Activated CD8-positive, alpha-beta T cell treated with anti-CD3 and anti-CD28 coated beads, Interleukin-2, amount 10 ng/mL, durations not matched to agents 7 days and 5 days (primary cell): ENCODE measurements around the gene TRANK1. TPM values are rescaled to one million over a fixed set of nuclear protein-coding genes. Genes with fewer than 3 reads are reported as not detected.
A peak's percentile ranks its signal among the peaks of the same experiment; 100 is the strongest.

ENCODE experiments used
- ATAC-seq: fragments of 150-1000 bp; cut with Tn5 transposase; one replicate; pipeline ENCODE4 v1.10.0; 2021; ENCODE audit warnings: moderate library complexity
- CTCF ChIA-PET: fragments of 350-600 bp; sonication (Branson Sonifier 250); formaldehyde crosslinking; loops from one replicate; lab custom pipeline; 2021; ENCODE audit warnings: antibody characterized with exemption; lab: Charles Lee
- POLR2A ChIA-PET: fragments of 350-600 bp; sonication (Branson Sonifier 250); formaldehyde crosslinking; loops from one replicate; lab custom pipeline; 2021; ENCODE audit warnings: antibody characterized with exemption; lab: Charles Lee
- DNase-seq: peaks from one replicate; pipeline ENCODE4 v3.0.0-alpha.2; 2020
- H3K27ac Mint-ChIP-seq: one replicate; pipeline ENCODE4 v1.8.0; 2021; ENCODE audit warnings: mild to moderate bottlenecking, mixed read lengths
- H3K27me3 Mint-ChIP-seq: one replicate; pipeline ENCODE4 v1.8.0; 2021; ENCODE audit warnings: low read depth, mixed read lengths
- H3K36me3 Mint-ChIP-seq: one replicate; pipeline ENCODE4 v1.8.0; 2021; ENCODE audit warnings: low read depth, mixed read lengths
- H3K4me1 Mint-ChIP-seq: one replicate; pipeline ENCODE4 v1.8.0; 2021; ENCODE audit warnings: low read depth, mixed read lengths
- H3K4me3 Mint-ChIP-seq: one replicate; pipeline ENCODE4 v1.8.0; 2021; ENCODE audit warnings: mild to moderate bottlenecking, mixed read lengths
- H3K9me3 Mint-ChIP-seq: one replicate; pipeline ENCODE4 v1.8.0; 2022; ENCODE audit warnings: mixed read lengths; ENCODE audit not compliant: insufficient read depth
- total RNA-seq, 2 experiments: library from RNA; stranded (reverse); gene quantifications; one replicate each; pipeline ENCODE4 v1.2.3, GENCODE V29; 2021

Gene TRANK1
- 10 to 100 TPM; 49.3 to 52.3 TPM for total RNA-seq

GRCh38 chr3:36944641-36945270, at the start of gene TRANK1:
Gene TRANK1 (minus strand): TSS chr3:36945054. CDS start chr3:36944809, 245 bp downstream.
- DNase-seq (peak; percentile 85), ATAC-seq (peak; percentile 89)
- H3K27me3 Mint-ChIP-seq, result no peaks in the 10 kb centered on the region
- H3K36me3 Mint-ChIP-seq, result peaks cover 19% of the 10 kb centered on the region
- H3K27ac Mint-ChIP-seq, result peak within 1 kb of the TSS; percentile 75
- H3K4me1 Mint-ChIP-seq, result peaks cover 20% of the 10 kb centered on the region
- H3K4me3 Mint-ChIP-seq, result peak within 1 kb of the TSS; percentile 78
- POLR2A ChIA-PET, result interaction anchor here (0.6 to 2.7 kb wide), 8 partner anchors 14 to 68 kb away, joined by 3 to 21 read pairs (median 6); partner anchors contain the start of gene EPM2AIP1
- peaks cover 21% of the 10 kb centered on the region for H3K9me3 Mint-ChIP-seq
- CTCF ChIA-PET, result interaction anchor here (0.8 to 4.9 kb wide), 10 partner anchors 10 to 216 kb away, joined by 3 to 32 read pairs (median 4); no protein-coding TSS in a partner anchor

GRCh38 chr3:36993326-36994283, 48.8 kb upstream of the TRANK1 start, which contains the start of gene MLH1:
Gene MLH1 (plus strand): TSS chr3:36993518. CDS start chr3:36993548, 30 bp downstream.
- peaks cover 42% of the 10 kb centered on the region for H3K4me1 Mint-ChIP-seq
- no peaks in the 10 kb centered on the region for H3K9me3 Mint-ChIP-seq
- H3K36me3 Mint-ChIP-seq, result peaks cover 61% of the 10 kb centered on the region
- no peak within 1 kb of the TSS for H3K4me3 Mint-ChIP-seq
- ATAC-seq (peak; percentile 91), DNase-seq (peak; percentile 95)
- ChIA-PET POLR2A (interaction anchor here (0.5 to 2.9 kb wide), 19 partner anchors 11 to 437 kb away, joined by 3 to 24 read pairs (median 4); partner anchors contain the start of gene TRANK1), CTCF (interaction anchor here (1.0 to 2.7 kb wide), 7 partner anchors 15 to 151 kb away, joined by 3 to 14 read pairs (median 7); no protein-coding TSS in a partner anchor)
- no peaks in the 10 kb centered on the region for H3K27me3 Mint-ChIP-seq
- no peak within 1 kb of the TSS for H3K27ac Mint-ChIP-seq

- Mint-ChIP-seq H3K4me1 (peaks cover 46% of the 10 kb centered on the region), H3K4me3 (no peak within 1 kb of the TSS), H3K9me3 (no peaks in the 10 kb centered on the region), H3K27me3 (no peaks in the 10 kb centered on the region), H3K27ac (no peak within 1 kb of the TSS), H3K36me3 (peaks cover 61% of the 10 kb centered on the region)
- ChIA-PET POLR2A (interaction anchor here (0.5 to 2.9 kb wide), 13 partner anchors 20 to 228 kb away, joined by 3 to 24 read pairs (median 4); partner anchors contain the start of gene TRANK1), CTCF (interaction anchor here (0.8 to 2.7 kb wide), 7 partner anchors 32 to 150 kb away, joined by 3 to 14 read pairs (median 7); partner anchors contain the start of gene TRANK1)
- peak; percentile 100 for DNase-seq
- ATAC-seq, result peak; percentile 91
These were observed 48.0 kb upstream of the TRANK1 start, which contains the start of gene EPM2AIP1 for GRCh38 chr3:36992806-36993325. Gene EPM2AIP1 (minus strand): TSS chr3:36993131. CDS start chr3:36993077, 54 bp downstream.

- H3K36me3 Mint-ChIP-seq, result peaks cover 61% of the 10 kb centered on the region
- H3K4me1 Mint-ChIP-seq, result peaks cover 47% of the 10 kb centered on the region
- H3K27ac Mint-ChIP-seq, result no peak overlapping the region
- ATAC-seq (no peak), DNase-seq (peak; percentile 35)
- CTCF ChIA-PET, result interaction anchor here (0.8 to 2.7 kb wide), 8 partner anchors 26 to 149 kb away, joined by 3 to 14 read pairs (median 6); partner anchors contain the start of gene TRANK1
- no peak overlapping the region for H3K4me3 Mint-ChIP-seq
- H3K9me3 Mint-ChIP-seq, result no peaks in the 10 kb centered on the region
- POLR2A ChIA-PET, result interaction anchor here (0.6 to 2.9 kb wide), 14 partner anchors 13 to 229 kb away, joined by 3 to 24 read pairs (median 4); partner anchors contain the start of gene TRANK1
- no peaks in the 10 kb centered on the region for H3K27me3 Mint-ChIP-seq
These were observed 47.3 kb upstream of the TRANK1 start for GRCh38 chr3:36991923-36992805.

- ATAC-seq, result no peak
- no peaks in the 10 kb centered on the region for H3K27me3 Mint-ChIP-seq
- H3K9me3 Mint-ChIP-seq, result no peaks in the 10 kb centered on the region
- H3K4me1 Mint-ChIP-seq, result peaks cover 39% of the 10 kb centered on the region
- H3K27ac Mint-ChIP-seq, result no peak overlapping the region
- H3K4me3 Mint-ChIP-seq, result no peak overlapping the region
- peaks cover 57% of the 10 kb centered on the region for H3K36me3 Mint-ChIP-seq
- DNase-seq, result no peak
- ChIA-PET CTCF (interaction anchor here (0.9 to 1.3 kb wide), 3 partner anchors 25 to 257 kb away, joined by 3 to 4 read pairs (median 3); no protein-coding TSS in a partner anchor), POLR2A (interaction anchor here (0.7 to 2.1 kb wide), 3 partner anchors 12 to 46 kb away, joined by 3 to 6 read pairs (median 4); partner anchors contain the start of gene TRANK1)
These were observed 46.3 kb upstream of the TRANK1 start for GRCh38 chr3:36991147-36991546.

GRCh38 chr3:36989568-36989967, 44.7 kb upstream of the TRANK1 start:
- Mint-ChIP-seq H3K36me3 (peaks cover 66% of the 10 kb centered on the region), H3K27ac (no peak overlapping the region), H3K4me3 (no peak overlapping the region), H3K4me1 (peaks cover 39% of the 10 kb centered on the region), H3K9me3 (no peaks in the 10 kb centered on the region), H3K27me3 (no peaks in the 10 kb centered on the region)
- ChIA-PET POLR2A (no interaction called here), CTCF (interaction anchor here (1.0 to 2.1 kb wide), 3 partner anchors 31 to 100 kb away, joined by 3 to 12 read pairs (median 5); no protein-coding TSS in a partner anchor)
- DNase-seq, result no peak
- ATAC-seq, result no peak

- no peak for ATAC-seq
- no peak for DNase-seq
- CTCF ChIA-PET, result interaction anchor here (0.9 to 2.1 kb wide), 6 partner anchors 15 to 224 kb away, joined by 3 to 12 read pairs (median 4); no protein-coding TSS in a partner anchor
- Mint-ChIP-seq H3K27me3 (no peaks in the 10 kb centered on the region), H3K36me3 (peaks cover 72% of the 10 kb centered on the region), H3K4me1 (peaks cover 39% of the 10 kb centered on the region), H3K27ac (no peak overlapping the region), H3K4me3 (no peak overlapping the region), H3K9me3 (no peaks in the 10 kb centered on the region)
- POLR2A ChIA-PET, result interaction anchor here (0.6 kb wide), 1 partner anchor 17 kb away, joined by 3 read pairs; no protein-coding TSS in a partner anchor
These were observed 44.2 kb upstream of the TRANK1 start for GRCh38 chr3:36989005-36989404.

- H3K4me3 Mint-ChIP-seq, result peak overlapping the region; percentile 50
- DNase-seq (no peak), ATAC-seq (no peak)
- H3K9me3 Mint-ChIP-seq, result no peaks in the 10 kb centered on the region
- peaks cover 78% of the 10 kb centered on the region for H3K36me3 Mint-ChIP-seq
- ChIA-PET POLR2A (no interaction called here), CTCF (interaction anchor here (0.9 to 2.1 kb wide), 6 partner anchors 15 to 225 kb away, joined by 3 to 12 read pairs (median 4); no protein-coding TSS in a partner anchor)
- peaks cover 39% of the 10 kb centered on the region for H3K4me1 Mint-ChIP-seq
- no peaks in the 10 kb centered on the region for H3K27me3 Mint-ChIP-seq
- peak overlapping the region; percentile 22 for H3K27ac Mint-ChIP-seq
These were observed 43.5 kb upstream of the TRANK1 start for GRCh38 chr3:36988356-36988755.

GRCh38 chr3:36981006-36981405, 36.2 kb upstream of the TRANK1 start:
- peaks cover 63% of the 10 kb centered on the region for H3K36me3 Mint-ChIP-seq
- H3K27ac Mint-ChIP-seq, result no peak overlapping the region
- peaks cover 22% of the 10 kb centered on the region for H3K9me3 Mint-ChIP-seq
- no peak overlapping the region for H3K4me3 Mint-ChIP-seq
- H3K27me3 Mint-ChIP-seq, result no peaks in the 10 kb centered on the region
- H3K4me1 Mint-ChIP-seq, result no peaks in the 10 kb centered on the region
- DNase-seq, result no peak
- ChIA-PET CTCF (no interaction called here), POLR2A (no interaction called here)
- no peak for ATAC-seq

GRCh38 chr3:36973139-36973538, 28.3 kb upstream of the TRANK1 start:
- no peak for DNase-seq
- peaks cover 23% of the 10 kb centered on the region for H3K36me3 Mint-ChIP-seq
- H3K4me1 Mint-ChIP-seq, result peaks cover 36% of the 10 kb centered on the region
- H3K27me3 Mint-ChIP-seq, result no peaks in the 10 kb centered on the region
- POLR2A ChIA-PET, result interaction anchor here (0.6 to 1.7 kb wide), 2 partner anchors 20 to 516 kb away, joined by 6 read pairs; partner anchors contain the start of genes EPM2AIP1 and MLH1
- peak overlapping the region; percentile 15 for H3K27ac Mint-ChIP-seq
- ATAC-seq, result no peak
- no peak overlapping the region for H3K4me3 Mint-ChIP-seq
- H3K9me3 Mint-ChIP-seq, result peaks cover 17% of the 10 kb centered on the region
- CTCF ChIA-PET, result interaction anchor here (0.8 to 1.1 kb wide), 2 partner anchors 16 to 189 kb away, joined by 3 read pairs; no protein-coding TSS in a partner anchor
